GM19238 (cell line): ENCODE measurements around the gene RCOR1.
"Not testable (repeated sequence)": the region's sequence is repeated elsewhere in the genome, so short reads cannot be mapped to it uniquely, and the experiment has no call there.

Experiments used
- DNase-seq: peaks from one replicate; pipeline ENCODE4 v3.0.0; 2011; ENCODE audit warnings: low spot score; ENCODE audit not compliant: insufficient read length

Gene RCOR1

DNA sequence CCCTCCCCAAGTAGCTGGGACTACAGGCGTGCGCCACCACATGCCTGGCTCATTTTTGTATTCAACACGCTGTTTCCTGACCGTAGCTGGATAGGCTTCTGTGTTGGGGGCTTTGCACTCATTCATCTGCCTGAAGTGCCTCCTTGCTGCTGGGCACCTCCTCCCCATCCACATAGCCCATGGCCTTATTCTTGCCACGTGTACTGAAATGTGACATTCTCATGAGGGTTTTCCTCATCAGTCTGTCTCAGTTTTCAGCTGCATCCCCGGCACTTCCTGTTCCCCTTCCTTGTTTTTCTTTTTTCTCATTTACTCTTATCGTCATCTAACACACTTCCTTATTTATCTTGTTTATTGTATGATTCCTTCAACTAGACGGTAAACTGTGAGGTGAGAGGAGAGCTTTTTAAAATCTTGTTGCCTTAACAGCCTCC lies 36.6 kb downstream of the RCOR1 start:
- DNase-seq, result no peak

DNA sequence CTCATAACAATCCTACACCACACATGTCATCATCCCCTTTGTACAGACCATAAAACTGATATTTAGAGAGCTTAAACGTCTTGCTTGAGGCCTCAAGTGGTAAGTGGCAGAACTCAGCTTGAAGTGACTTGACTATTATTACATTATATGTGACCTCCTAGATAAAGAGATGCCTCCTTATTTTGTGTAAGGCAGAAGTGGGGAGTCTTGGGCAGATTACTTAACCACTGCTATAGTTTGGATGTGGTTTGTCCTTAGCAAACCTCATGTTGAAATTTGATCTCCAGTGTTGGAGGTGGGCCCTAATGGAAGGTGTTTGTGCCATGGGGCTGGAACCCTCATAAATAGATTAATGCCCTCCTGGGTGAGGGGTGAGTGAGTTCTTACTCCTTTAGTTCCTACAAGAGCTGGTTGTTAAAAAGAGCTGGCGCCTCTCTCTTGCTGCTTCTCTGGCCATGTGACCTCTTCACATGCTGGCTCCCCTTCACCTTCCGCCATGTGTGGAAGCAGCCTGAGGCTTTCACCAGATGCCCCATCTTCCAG lies 37.4 kb downstream of the RCOR1 start:
- DNase-seq, result no peak

DNA sequence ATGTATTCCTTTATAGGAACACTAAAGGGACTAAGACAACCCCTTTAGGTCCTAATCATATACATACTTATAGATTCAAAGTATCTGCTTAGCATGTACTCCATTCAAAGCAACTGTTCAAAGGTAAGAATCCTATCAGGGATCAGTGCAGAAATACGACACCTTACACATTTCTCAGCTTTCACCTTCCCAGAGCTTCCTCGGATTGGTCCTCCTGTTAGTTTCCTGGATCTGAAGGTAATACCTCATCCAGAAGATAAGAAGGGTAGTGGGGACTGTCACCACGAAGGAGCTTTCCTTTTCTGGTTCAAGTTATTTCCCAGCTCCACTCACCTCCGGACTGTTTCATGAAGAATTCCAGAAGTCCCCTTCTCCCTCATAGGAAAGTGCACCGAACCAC lies 38.0 kb downstream of the RCOR1 start:
- no peak for DNase-seq

DNA sequence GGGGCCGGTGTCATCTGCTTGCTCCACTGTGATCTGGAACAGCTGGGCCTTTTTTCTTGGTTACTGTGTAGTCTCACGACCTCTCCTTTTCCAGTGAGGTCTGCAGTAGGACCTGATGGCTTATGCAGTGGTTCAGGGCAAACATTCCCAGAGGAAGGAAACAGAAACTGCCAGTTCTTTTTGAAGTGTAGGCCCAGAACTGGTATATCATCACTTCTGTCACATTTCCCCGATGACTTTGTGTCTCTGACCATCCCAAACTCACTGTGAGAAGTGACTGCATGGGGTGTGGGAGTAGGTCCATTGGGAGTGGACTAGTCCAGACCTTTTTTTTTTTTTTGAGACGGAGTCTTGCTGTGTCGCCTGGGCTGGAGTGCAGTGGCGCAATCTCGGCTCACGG lies 38.4 kb downstream of the RCOR1 start:
- DNase-seq, result no peak

DNA sequence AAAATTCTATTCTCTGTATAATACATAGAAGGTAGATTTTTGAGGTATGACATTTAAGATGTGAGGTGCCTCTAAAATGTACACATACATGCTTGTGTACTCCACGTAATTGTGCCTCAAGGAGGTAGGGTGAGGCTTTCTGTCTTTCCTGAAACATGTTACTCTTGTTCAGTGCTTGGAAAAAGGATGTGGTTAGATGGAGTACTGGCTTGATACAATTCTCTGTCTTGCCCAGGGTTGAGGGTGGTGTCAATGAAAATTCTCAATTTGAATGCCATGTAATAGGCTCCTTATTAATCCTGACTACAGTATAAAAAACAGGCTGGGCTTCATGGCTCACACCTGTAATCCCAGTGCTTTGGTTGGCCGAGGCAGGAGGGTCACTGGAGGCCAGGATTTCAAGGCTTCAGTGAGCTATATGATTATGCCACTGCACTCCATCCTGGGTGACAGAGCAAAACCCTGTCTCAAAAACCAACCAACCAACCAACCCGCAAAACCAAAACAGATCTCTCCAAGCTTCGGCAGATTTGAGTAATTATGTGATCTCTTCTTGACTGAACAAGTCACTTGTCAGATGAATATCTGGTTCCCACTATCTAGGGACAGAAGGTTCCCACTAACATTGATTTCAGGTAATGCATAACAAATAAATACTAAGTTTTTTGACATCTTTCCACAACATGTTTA lies 41.6 kb downstream of the RCOR1 start:
- DNase-seq, result no peak

DNA sequence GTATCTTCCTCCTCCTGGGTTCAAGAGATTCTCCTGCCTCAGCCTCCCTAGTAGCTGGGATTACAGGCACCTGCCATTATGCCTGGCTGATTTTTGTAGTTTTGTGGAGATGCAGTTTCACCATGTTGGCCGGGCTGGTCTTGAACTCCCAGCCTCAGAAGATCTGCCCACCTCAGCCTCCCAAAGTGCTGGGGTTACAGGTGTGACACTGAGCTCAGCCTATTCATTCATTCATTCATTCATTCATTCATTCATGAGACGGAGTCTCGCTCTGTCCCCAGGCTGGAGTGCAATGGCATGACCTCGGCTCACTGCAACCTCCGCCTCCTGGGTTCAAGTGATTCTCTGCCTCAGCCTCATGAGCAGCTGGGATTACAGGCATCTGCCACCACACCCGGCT lies 47.2 kb downstream of the RCOR1 start:
- DNase-seq, result not testable (repeated sequence)

DNA sequence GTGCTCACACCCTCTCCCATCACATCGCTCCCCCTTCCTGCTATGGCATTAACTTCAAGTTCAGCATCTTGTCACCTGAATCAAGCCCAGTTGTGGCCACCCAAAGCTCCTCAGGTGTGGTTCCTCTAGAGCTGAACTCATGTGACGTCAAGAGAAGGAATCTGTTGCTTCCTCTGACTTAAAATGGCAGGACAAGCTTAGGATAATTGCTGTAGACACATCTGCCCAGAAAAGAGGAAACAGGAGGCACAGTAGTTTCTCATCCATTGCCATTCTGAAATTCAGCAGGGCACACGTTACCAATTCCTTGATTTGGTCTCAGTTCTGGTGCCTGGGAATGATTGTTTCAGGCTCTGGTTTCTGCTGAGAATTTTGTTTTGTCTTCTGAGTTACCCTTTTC lies 52.1 kb downstream of the RCOR1 start:
- DNase-seq, result no peak

DNA sequence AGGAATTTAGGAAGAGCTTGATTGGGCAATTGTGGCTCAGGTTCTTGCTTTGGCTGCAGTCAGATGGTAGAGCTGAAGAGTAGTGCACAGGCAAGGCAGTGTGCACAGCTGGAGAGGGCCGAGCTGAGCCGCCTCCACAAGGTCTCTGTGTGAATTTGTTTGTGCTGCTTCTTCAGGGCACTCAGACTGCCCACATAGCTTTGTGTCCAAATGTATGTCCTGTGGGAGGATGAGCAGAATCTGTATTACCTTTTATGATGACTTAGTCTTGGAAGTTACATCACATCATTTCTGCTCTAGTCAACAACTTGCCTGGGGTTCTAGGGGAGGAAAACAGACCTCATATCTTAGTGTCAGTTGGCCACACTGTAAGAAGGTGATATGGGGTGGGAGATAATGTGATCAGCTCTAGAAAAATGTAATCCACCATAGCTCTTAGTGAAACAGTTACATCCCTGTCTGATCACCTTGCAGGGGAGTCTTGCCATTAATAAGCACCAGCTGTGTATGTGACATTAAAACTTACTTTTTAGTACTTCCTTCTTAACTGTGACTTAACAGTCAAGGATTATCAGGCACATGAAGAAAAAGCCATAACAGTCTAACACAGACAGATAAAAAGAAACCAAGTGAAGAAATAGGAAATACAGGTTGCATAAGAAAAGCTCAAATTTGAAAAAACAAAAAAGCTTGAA lies 53.4 kb downstream of the RCOR1 start:
- no peak for DNase-seq

DNA sequence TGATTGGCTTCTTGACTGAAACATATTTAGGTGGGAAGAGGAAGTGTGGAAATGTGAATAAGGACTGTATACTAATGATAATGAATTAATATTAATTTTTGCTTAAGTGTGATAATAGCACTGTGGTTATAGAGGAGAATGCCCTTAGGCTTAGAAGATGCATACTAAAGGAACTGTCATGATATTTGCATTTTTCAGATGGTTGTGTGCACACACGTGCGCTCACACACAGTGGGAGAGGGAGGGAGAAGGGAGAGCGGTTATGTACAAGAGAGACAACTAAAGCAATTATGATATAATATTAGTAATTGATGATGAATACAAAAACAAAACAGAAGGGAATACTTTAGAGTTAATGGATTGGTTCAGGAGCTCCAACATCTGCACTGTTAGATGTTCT lies 54.2 kb downstream of the RCOR1 start:
- DNase-seq, result no peak

DNA sequence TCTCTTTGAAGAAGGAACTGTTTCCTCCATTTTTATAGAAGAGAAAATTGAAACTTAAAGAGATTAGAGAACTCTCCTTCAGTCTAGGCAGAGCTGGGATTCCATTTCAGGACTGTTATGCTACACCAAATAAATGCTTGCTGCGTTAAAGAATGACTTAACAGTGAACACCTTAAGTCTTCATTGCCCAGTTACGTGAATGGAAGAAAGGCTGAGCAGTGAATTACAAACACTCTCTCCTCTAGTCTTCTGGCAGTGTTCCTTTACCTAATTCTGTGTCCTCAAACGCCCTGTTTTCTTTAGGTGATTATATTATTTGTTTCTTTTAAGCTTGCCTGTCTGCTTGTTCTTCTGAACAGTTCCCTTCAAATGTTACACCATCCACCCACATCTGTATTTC lies 59.7 kb downstream of the RCOR1 start:
- no peak for DNase-seq

DNA sequence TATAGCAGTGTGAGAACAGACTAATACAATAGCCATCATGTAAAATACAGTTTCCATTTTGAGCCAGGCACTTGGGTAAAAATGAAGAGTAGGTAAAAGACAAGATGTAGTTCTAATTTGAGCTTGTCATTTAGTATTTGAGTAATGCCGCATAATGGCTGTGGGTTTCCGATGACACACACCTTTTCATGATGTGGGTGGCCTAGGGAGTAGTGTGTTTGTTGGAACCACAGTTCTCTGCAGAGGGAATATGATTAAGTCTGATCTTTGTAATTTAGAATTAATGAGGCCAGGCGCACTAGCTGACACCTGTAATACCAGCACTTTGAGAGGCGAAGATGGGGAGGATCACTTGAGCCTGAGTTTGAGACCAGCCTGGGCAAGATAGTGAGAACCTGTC lies 61.8 kb downstream of the RCOR1 start:
- no peak for DNase-seq

DNA sequence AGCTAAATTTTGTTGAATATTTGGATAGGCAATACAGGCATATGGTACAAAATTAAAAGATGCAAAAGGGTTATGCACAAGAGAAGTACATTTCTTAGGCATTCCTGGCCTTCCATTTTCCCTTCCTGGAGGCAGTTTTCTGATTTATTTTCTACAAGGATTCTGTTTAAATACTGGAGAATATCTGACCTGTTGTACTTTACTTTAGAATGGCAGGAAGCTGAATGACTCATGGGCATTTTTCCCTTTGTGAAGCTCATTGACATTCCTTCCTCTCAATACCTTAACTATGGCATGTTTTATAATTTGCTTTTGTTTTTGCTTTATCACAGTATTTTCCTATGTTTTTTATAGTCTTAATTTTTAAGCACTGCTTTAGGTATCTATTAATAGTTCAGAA lies 62.7 kb downstream of the RCOR1 start:
- no peak for DNase-seq

DNA sequence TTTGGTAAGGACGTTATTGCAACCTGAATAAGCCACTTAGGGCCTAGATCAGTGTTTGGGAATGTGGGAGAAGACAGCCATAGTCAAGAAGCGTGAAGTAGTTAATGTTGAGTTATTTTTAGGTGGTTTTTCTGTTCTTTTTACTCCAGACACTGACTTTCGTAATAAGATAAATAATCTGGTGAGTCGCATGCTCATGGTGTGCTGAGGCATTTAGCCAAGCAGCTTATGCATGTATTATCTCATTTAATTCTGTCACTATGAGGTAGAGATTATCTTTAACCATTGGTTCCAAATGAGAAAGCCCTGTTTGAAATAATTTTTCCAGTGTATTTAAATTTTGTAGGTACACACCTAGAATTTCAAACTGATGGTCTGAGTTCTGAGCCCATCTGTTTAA lies 67.3 kb downstream of the RCOR1 start:
- DNase-seq, result no peak

DNA sequence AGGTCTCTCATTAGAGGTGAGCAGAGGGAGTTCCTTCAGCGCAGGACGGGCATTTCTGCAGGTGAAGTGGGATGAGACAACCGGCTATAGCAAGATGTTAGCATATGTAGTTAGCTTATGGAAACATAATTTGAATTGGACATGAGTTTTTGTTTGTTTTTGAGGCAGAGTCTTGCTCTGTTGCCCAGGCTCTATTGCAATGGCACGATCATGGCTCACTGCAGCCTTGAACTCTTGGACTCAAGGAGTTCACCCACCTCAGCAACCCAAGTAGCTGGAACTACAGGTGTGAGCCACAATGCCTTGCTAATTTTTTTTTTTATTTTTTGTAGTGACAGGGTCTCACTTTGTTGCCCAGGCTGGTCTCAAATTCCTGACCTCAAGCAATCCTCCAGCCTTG lies 69.2 kb downstream of the RCOR1 start:
- DNase-seq, result no peak

DNA sequence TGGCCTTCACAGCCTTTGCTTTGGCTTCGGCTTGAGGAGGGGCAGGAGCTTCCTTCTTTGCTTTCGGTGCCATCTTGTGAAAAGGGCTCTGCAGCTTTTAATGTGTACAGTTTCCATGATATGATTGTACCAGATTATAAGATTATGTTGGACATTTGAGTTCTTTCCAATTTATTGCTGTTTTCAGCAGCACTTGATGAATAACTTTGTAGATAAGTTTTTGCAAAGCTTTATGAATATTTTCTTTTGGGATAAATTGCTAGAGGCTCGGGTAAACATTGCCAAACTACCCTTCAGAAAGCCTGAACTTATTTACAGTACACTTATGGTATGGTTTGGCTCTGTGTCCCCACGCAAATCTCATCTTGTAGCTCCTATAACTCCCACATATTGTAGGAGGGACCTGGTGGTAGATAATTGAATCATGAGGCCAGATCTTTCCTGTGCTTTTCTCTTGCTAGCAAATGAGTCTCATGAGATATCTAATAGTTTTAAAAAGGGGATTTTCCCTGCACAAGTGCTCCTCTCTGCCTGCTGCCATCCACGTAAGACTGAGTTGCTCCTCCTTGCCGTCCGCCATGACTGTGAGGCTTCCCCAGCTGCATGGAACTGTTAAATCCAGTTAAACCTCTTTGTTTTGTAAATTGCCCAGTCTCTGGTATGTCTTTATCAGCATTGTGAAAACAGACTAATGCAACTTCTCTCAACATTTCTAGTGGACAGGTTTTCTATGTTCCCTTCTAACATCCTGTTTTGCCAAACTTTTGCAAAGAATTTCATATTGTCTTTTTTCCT lies 70.4 kb downstream of the RCOR1 start:
- DNase-seq, result no peak

DNA sequence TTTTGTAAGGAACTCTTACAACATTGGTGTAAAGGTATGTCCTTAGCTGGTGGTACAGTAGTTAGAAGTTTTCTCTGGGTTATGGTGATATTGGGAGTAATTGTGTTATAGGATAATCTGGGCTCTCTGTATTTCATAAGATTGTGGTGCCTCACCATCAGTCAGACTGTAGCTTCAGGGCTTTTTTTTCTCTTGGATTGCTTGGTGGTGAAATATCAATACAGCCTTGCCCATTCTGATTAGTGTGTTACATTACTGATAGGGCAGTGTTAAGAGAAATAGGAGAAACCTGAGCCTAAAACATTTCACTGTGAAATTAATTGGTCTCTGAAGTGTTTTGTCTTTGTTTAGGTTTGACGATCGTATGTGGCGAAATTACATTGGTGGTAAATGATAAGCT lies 71.0 kb downstream of the RCOR1 start:
- DNase-seq, result no peak

DNA sequence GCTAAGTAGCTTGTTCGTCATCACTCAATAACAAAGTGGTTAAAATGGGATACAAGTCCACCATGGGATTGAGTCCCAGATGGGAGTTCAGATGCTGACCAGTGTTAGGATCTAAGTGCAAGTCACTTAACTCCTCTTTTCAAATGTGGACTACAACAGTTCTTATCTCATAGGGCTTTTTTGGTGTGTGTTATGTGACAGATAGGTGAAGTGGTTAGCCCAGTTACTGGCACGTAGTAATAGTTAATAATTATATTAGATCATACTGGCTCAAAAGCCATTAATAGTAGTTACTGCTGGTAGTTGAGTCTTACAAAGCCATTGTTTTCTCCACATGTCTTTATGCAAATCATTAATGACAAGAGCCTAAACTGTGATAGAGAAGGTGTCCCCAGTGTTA lies 73.2 kb downstream of the RCOR1 start:
- no peak for DNase-seq

DNA sequence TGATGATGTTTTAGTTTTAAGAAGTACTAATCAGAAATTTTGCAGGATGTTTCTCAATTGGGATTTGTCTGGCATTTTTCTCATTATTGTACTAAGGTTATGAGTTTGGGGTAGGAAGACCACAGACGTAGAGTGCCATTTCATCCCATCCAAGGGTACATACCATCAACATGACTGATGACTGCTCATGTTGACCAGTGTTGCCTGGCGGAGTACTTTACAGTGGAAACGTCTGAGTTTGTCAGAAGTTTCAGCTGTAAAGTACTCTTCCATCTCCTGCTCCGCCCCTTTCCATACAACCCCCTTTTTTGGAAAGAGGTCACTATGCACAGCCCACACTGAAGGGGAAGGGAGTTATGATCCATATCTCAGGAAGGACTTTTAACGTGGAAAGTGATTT lies 74.2 kb downstream of the RCOR1 start:
- no peak for DNase-seq

DNA sequence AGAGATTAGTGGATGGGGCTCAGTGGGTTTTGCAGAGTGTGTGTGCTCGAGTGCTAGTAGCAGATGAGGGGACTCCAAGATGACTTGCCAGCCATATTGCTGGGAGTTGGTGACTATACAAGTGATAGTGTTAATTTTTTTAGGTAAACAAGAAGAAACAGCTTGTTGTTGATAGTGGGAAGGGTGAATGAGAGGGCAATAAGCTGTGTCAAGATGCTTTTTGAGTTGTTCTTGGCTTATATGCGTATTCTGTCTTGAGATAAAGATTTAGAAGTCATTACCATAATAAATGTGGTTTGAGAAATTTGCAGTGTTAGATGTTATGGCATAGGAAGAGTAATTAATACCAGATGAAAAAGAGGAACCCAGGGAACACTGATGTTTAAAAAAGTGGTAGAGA lies 75.3 kb downstream of the RCOR1 start:
- no peak for DNase-seq

DNA sequence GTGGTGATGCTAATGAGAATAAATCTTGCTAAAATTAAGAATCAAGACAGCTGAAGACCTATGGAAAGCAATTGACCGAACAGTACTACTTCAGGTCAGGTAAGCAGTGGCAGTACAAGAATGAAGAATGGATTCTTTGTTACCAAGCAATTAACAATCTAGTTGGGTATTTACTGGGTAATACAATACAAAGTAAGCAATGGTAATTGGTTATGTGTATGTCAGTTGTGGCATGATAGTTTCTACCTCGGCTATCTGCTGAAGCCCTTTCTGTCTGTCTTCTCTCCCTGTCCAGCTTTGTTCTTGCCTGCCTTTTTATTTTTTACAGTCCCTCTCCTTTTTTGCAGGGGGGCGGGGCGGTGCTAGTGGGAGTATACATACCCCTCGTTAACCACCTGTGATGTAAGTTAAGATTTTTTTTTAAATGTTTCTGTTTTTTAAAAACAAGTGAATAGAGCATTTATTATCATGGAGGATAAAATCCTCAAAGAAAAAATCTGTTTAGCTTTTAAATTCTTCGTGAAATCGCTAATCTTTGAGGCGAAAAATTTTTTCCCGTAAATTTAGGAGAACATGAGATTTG lies 75.9 kb downstream of the RCOR1 start:
- DNase-seq, result no peak

DNA sequence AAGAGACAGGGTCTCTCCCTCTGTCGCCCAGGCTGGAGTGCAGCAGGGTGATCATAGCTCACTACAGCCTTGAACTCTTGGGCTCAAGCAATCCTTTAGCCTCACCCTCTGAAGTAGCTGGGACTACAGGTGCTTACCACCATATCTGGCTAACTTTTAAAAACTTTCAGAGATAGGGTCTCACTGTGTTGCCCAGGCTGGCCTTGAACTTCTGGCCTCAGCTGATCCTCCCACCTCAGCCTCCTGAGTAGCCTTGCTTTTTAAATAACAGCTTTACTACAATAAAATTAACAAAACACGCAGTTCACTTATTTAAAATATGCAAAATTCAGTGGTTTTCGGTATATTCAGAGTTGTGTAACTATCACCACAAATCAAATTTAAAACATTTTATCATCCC lies 79.0 kb downstream of the RCOR1 start:
- DNase-seq, result no peak

DNA sequence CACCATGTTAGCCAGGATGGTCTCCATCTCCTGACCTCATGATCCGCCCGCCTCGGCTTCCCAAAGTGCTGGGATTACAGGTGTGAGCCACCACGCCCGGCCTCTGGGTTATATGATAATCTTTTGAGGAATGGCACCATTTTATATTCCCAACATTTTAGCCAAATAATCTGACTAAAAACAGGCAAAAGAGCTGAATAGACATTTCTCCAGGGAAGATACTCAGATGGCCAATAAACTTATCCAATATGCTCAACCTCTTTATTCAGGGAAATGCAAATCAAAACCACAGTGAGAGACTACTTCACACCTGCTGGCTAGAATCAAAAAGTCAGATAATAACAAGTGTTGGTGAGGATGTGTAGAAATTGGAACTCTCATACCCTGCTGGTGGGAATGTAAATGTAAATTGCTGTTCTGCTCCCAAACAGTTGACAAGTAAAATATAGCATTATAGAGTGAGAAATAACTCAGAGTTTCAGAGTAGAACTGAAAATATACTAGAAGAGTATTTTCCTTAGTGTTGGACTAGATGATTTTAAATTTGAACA lies 80.0 kb downstream of the RCOR1 start:
- no peak for DNase-seq
